Liver (tissue), 3 donors: ENCODE data around the gene HTR3C.

Source experiments
- ATF3 ChIP-seq: IDR thresholded peaks from 2 replicates; pipeline ENCODE4 v1.6.1; 2016; ENCODE audit warnings: antibody characterized with exemption
- CTCF ChIP-seq: fragments of 150-350 bp; IDR thresholded peaks from 2 replicates; pipeline ENCODE4 v1.5.1; 2017; ENCODE audit warnings: improper control_type of control experiment, low read depth, low read length; ENCODE audit not compliant: missing input control
- JUND ChIP-seq, 2 donors: IDR thresholded peaks; 2 replicates each; pipeline ENCODE4 v1.6.1; 2016; ENCODE audit warnings: antibody characterized with exemption in 2 of 2
- MAX ChIP-seq: IDR thresholded peaks from 2 replicates; pipeline ENCODE4 v1.6.1; 2016; ENCODE audit warnings: antibody characterized with exemption
- RAD21 ChIP-seq, 2 donors: IDR thresholded peaks; 2 replicates each; pipeline ENCODE4 v1.6.1; 2016; ENCODE audit warnings: antibody characterized with exemption in 2 of 2, mild to moderate bottlenecking in 2 of 2
- REST ChIP-seq: IDR thresholded peaks from 2 replicates; pipeline ENCODE4 v1.6.1; 2016; ENCODE audit warnings: antibody characterized with exemption, mild to moderate bottlenecking
- RXRA ChIP-seq, 2 donors: IDR thresholded peaks; 2 replicates each; pipeline ENCODE4 v1.6.1; 2017 to 2018; ENCODE audit warnings: antibody characterized with exemption in 2 of 2, mild to moderate bottlenecking in 1 of 2
- SP1 ChIP-seq: IDR thresholded peaks from 2 replicates; pipeline ENCODE4 v1.6.1; 2018; ENCODE audit warnings: antibody characterized with exemption, mild to moderate bottlenecking
- TAF1 ChIP-seq: conservative IDR thresholded peaks from 2 replicates; pipeline ENCODE4 v1.6.1; 2016; ENCODE audit warnings: antibody characterized with exemption, mild to moderate bottlenecking
- ZBTB33 ChIP-seq: IDR thresholded peaks from 2 replicates; pipeline ENCODE4 v1.6.1; 2016; ENCODE audit warnings: antibody characterized with exemption
- donor health status: healthy.
- donor health status: healthy.

- TF ChIP-seq ATF3 (no peak), CTCF (no peak), MAX (no peak), REST (no peak), ZBTB33 (no peak), TAF1 (no peak), RAD21 (IDR thresholded peaks at IDR 0.05) (no peak), SP1 (no peak), JUND (IDR thresholded peaks at IDR 0.05) (no peak), RXRA (IDR thresholded peaks at IDR 0.05) (no peak)
These were observed 46.8 kb upstream of the HTR3C start for GRCh38 chr3:184005941-184006507.
